H9 (cell line): ENCODE data around the gene F7. TPM values are rescaled to one million over a fixed set of nuclear protein-coding genes. Genes with fewer than 3 reads are reported as not detected.

Source experiments
- DNase-seq: peaks from one replicate; pipeline ENCODE4 v3.0.0-alpha.2; 2017
- H2AFZ ChIP-seq: one replicate; pipeline ENCODE4 v1.6.1; 2013; ENCODE audit warnings: mild to moderate bottlenecking, low read length, control low read depth, moderate library complexity
- H2AK5ac ChIP-seq: 2 replicates; pipeline ENCODE4 v1.6.1; 2013; ENCODE audit warnings: low read length, control low read depth, mixed read lengths; ENCODE audit not compliant: insufficient read length
- H2BK120ac ChIP-seq: one replicate; pipeline ENCODE4 v1.6.1; 2013; ENCODE audit warnings: low read depth, mild to moderate bottlenecking, low read length, control low read depth, inconsistent platforms; ENCODE audit not compliant: poor library complexity, severe bottlenecking
- H2BK12ac ChIP-seq: 2 replicates; pipeline ENCODE4 v1.6.1; 2013; ENCODE audit warnings: low read length, control low read depth, mixed read lengths, low read depth; ENCODE audit not compliant: insufficient read length
- H2BK15ac ChIP-seq: 2 replicates; pipeline ENCODE4 v1.6.1; 2013; ENCODE audit warnings: low read depth, low read length, control low read depth
- H2BK20ac ChIP-seq: one replicate; pipeline ENCODE4 v1.6.1; 2013; ENCODE audit warnings: low read depth, mild to moderate bottlenecking, low read length, control low read depth, inconsistent platforms; ENCODE audit not compliant: poor library complexity, severe bottlenecking
- H2BK5ac ChIP-seq: 2 replicates; pipeline ENCODE4 v1.6.1; 2013; ENCODE audit warnings: low read length, control low read depth, mixed read lengths; ENCODE audit not compliant: insufficient read length
- H3K14ac ChIP-seq: 2 replicates; pipeline ENCODE4 v1.6.1; 2013; ENCODE audit warnings: low read length, control low read depth; ENCODE audit not compliant: insufficient read depth
- H3K18ac ChIP-seq: 2 replicates; pipeline ENCODE4 v1.6.1; 2013; ENCODE audit warnings: low read depth, mild to moderate bottlenecking, mixed read lengths, low read length, control low read depth; ENCODE audit not compliant: insufficient read length
- H3K23ac ChIP-seq: 2 replicates; pipeline ENCODE4 v1.6.1; 2013; ENCODE audit warnings: low read length, control low read depth, mixed read lengths, low read depth; ENCODE audit not compliant: insufficient read length
- H3K23me2 ChIP-seq: 2 replicates; pipeline ENCODE4 v1.6.1; 2013; ENCODE audit warnings: low read depth, mild to moderate bottlenecking, mixed read lengths, low read length, control low read depth; ENCODE audit not compliant: insufficient read length, poor library complexity, severe bottlenecking
- H3K27ac ChIP-seq: 2 replicates; pipeline ENCODE4 v1.5.1; 2013; ENCODE audit warnings: low read length, control low read depth, mixed read lengths, low read depth; ENCODE audit not compliant: insufficient read length
- H3K27me3 ChIP-seq: 2 replicates; pipeline ENCODE4 v1.6.1; 2013; ENCODE audit warnings: low read length, control low read depth, inconsistent platforms; ENCODE audit not compliant: insufficient read depth
- H3K4ac ChIP-seq: 2 replicates; pipeline ENCODE4 v1.6.1; 2013; ENCODE audit warnings: low read depth, mild to moderate bottlenecking, control low read depth, inconsistent platforms, low read length, moderate library complexity
- H3K4me1 ChIP-seq: 2 replicates; pipeline ENCODE4 v1.6.1; 2013; ENCODE audit warnings: low read length, control low read depth, inconsistent platforms; ENCODE audit not compliant: insufficient read depth
- H3K4me2 ChIP-seq: 2 replicates; pipeline ENCODE4 v1.6.1; 2013; ENCODE audit warnings: low read length, control low read depth, mixed read lengths; ENCODE audit not compliant: insufficient read length, insufficient read depth
- H3K56ac ChIP-seq: 2 replicates; pipeline ENCODE4 v1.6.1; 2013; ENCODE audit warnings: low read depth, mild to moderate bottlenecking, mixed read lengths, low read length, control low read depth; ENCODE audit not compliant: insufficient read length
- H3K79me1 ChIP-seq: 2 replicates; pipeline ENCODE4 v1.6.1; 2013; ENCODE audit warnings: low read depth, mild to moderate bottlenecking, moderate library complexity, low read length, control low read depth, inconsistent platforms; ENCODE audit not compliant: insufficient read depth, poor library complexity, severe bottlenecking
- H3K79me2 ChIP-seq: 2 replicates; pipeline ENCODE4 v1.6.1; 2013; ENCODE audit warnings: low read length, control low read depth, inconsistent platforms; ENCODE audit not compliant: insufficient read depth
- H3K9ac ChIP-seq: 2 replicates; pipeline ENCODE4 v1.6.1; 2013; ENCODE audit warnings: low read length, control low read depth, mixed read lengths; ENCODE audit not compliant: insufficient read length; ENCODE audit errors: extremely low read depth
- H3K9me3 ChIP-seq: one replicate; pipeline ENCODE4 v1.6.1; 2013; ENCODE audit warnings: low read depth, low read length, inconsistent platforms; ENCODE audit not compliant: control insufficient read depth
- H3T11ph ChIP-seq: one replicate; pipeline ENCODE4 v1.6.1; 2013; ENCODE audit warnings: mild to moderate bottlenecking, low read length, control low read depth, inconsistent platforms
- H4K20me1 ChIP-seq: one replicate; pipeline ENCODE4 v1.6.1; 2013; ENCODE audit not compliant: control insufficient read depth, insufficient read length, insufficient read depth
- H4K5ac ChIP-seq: 2 replicates; pipeline ENCODE4 v1.6.1; 2013; ENCODE audit warnings: low read depth, mild to moderate bottlenecking, mixed read lengths, low read length, control low read depth; ENCODE audit not compliant: insufficient read length
- H4K8ac ChIP-seq: replicated peaks from 2 replicates; pipeline ENCODE4 v1.6.1; 2013; ENCODE audit warnings: low read length, control low read depth, mixed read lengths, low read depth; ENCODE audit not compliant: insufficient read length
- H4K91ac ChIP-seq: 2 replicates; pipeline ENCODE4 v1.6.1; 2013; ENCODE audit warnings: low read depth, mild to moderate bottlenecking, moderate library complexity, mixed read lengths, low read length, control low read depth; ENCODE audit not compliant: insufficient read length
- H3K27ac Mint-ChIP-seq, 3 experiments: 2 replicates in 2 of 3; 3 replicates in 1 of 3; pipeline ENCODE4 v1.8.0; 2020 to 2021; ENCODE audit warnings: mixed read lengths in 3 of 3, mild to moderate bottlenecking in 1 of 3, moderate library complexity in 1 of 3
- H3K27me3 Mint-ChIP-seq: 2 replicates; pipeline ENCODE4 v1.8.0; 2021; ENCODE audit warnings: low read depth, mild to moderate bottlenecking, moderate library complexity, mixed read lengths
- H3K36me3 Mint-ChIP-seq, 3 experiments: 2 replicates in 2 of 3; 3 replicates in 1 of 3; pipeline ENCODE4 v1.8.0; 2020 to 2021; ENCODE audit warnings: low read depth in 3 of 3, mixed read lengths in 3 of 3; ENCODE audit not compliant: insufficient read depth in 1 of 3
- H3K4me1 Mint-ChIP-seq, 2 experiments: 2 replicates each; pipeline ENCODE4 v1.8.0; 2020; ENCODE audit warnings: mixed read lengths in 2 of 2
- H3K4me3 Mint-ChIP-seq, 2 experiments: 2 replicates in 1 of 2; 3 replicates in 1 of 2; pipeline ENCODE4 v1.8.0; 2020 to 2021; ENCODE audit warnings: mild to moderate bottlenecking in 2 of 2, mixed read lengths in 2 of 2, moderate library complexity in 1 of 2
- H3K9me3 Mint-ChIP-seq, 2 experiments: 2 replicates in 1 of 2; 3 replicates in 1 of 2; pipeline ENCODE4 v1.8.0; 2020; ENCODE audit warnings: mild to moderate bottlenecking in 2 of 2, mixed read lengths in 2 of 2, moderate library complexity in 1 of 2
- WGBS: extraction: QIAGEN DNeasy Blood & Tissue Kit; methylation state at CpG from one replicate; pipeline ENCODE4 v1.1.7; 2013; ENCODE audit warnings: missing lambda C conversion rate, low lambda C conversion rate, mixed read lengths; ENCODE audit not compliant: insufficient read length; ENCODE audit errors: extremely low coverage; 5-methylcytosine and 5-hydroxymethylcytosine counted together
- total RNA-seq: library from RNA; stranded (reverse); gene quantifications from 2 replicates; pipeline ENCODE4 v1.2.1, GENCODE V29; 2021
- TF ChIP-seq, protein P1 (sequence below): fragments of 200-600 bp; sonication (generic); conservative IDR thresholded peaks from 3 replicates; pipeline ENCODE4 v1.8.0; 2021; ENCODE audit warnings: antibody characterized with exemption, mild to moderate bottlenecking

Gene F7
- total RNA-seq, 1 experiment from 2014 or later, result 0.81 TPM

- Histone ChIP-seq H3K4me2 (no peak overlapping the region), H2AK5ac (no peak overlapping the region), H4K20me1 (no peaks in the 10 kb centered on the region), H3K23me2 (no peaks in the 10 kb centered on the region), H4K5ac (no peak overlapping the region), H3K9me3 (no peaks in the 10 kb centered on the region), H3K79me1 (no peaks in the 10 kb centered on the region), H2BK20ac (no peak overlapping the region), H2BK120ac (no peak overlapping the region), H3K14ac (no peak overlapping the region), H3K4me1 (no peaks in the 10 kb centered on the region), H2BK15ac (no peak overlapping the region), H3K27me3 (peaks cover 5% of the 10 kb centered on the region; the same call in 1 of the 2 replicates), H3K27ac (no peak overlapping the region), H3K79me2 (no peaks in the 10 kb centered on the region), H3K18ac (no peak overlapping the region), H2BK5ac (no peak overlapping the region), H4K8ac (no peak overlapping the region), H3K4ac (no peak overlapping the region), H2BK12ac (no peak overlapping the region), H4K91ac (no peak overlapping the region), H3K56ac (no peak overlapping the region), H3K23ac (no peak overlapping the region), H2AFZ (no peak overlapping the region), H3K9ac (no peak overlapping the region), H3T11ph (no peak overlapping the region)
- whole genome bisulfite sequencing, result no CpG with 5 or more reads among the region's 10 CpGs
- TF ChIP-seq, protein P1, sequence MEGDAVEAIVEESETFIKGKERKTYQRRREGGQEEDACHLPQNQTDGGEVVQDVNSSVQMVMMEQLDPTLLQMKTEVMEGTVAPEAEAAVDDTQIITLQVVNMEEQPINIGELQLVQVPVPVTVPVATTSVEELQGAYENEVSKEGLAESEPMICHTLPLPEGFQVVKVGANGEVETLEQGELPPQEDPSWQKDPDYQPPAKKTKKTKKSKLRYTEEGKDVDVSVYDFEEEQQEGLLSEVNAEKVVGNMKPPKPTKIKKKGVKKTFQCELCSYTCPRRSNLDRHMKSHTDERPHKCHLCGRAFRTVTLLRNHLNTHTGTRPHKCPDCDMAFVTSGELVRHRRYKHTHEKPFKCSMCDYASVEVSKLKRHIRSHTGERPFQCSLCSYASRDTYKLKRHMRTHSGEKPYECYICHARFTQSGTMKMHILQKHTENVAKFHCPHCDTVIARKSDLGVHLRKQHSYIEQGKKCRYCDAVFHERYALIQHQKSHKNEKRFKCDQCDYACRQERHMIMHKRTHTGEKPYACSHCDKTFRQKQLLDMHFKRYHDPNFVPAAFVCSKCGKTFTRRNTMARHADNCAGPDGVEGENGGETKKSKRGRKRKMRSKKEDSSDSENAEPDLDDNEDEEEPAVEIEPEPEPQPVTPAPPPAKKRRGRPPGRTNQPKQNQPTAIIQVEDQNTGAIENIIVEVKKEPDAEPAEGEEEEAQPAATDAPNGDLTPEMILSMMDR, result no peak
- Mint-ChIP-seq H3K4me3 (no peak overlapping the region), H3K27ac (no peak overlapping the region), H3K27me3 (peaks cover 26% of the 10 kb centered on the region), H3K36me3 (no peaks in the 10 kb centered on the region), H3K9me3 (peaks cover 0 to 4% of the 10 kb centered on the region in 2 experiments; a peak in 1 of 5 replicates), H3K4me1 (no peaks in the 10 kb centered on the region)
- no peak for DNase-seq
Observed at GRCh38 chr13:113116871-113117271, 11.3 kb downstream of the F7 start.
